Measurements from ENCODE around the gene CDYL2. TPM values are rescaled to one million over a fixed set of nuclear protein-coding genes. Genes with fewer than 3 reads are reported as not detected.

The CDYL2 gene
- total RNA-seq, 3 donors from 2014 or later, result 6.4 to 12.1 (median 10.7) TPM

DNA sequence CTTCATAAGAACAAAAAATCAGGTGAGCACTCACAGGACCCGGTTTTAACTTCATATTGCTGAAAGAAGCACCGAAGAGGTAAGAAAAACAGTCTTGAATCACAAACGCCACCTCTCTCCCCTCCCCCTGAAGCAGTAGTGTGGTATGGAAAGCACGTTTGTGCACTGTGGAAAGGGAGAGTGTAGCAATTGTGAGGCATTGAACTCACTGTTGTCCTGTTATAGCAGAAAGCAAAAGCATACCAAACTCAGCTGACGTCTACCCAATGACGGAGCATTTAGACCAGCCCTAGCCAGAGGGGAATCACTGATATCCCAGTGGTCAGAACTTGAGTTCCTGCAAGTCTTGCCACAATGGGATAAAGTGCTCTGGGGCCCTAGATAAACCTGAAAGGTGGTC lies 164.8 kb downstream of the CDYL2 start:
- Histone ChIP-seq H3K9me3 (peaks cover 7 to 15% of the 10 kb centered on the region in 2 donors), H3K4me3 (no peak overlapping the region), H3K27me3 (no peaks in the 10 kb centered on the region), H3K27ac (no peak overlapping the region), H3K36me3 (no peaks in the 10 kb centered on the region), H3K4me1 (no peaks in the 10 kb centered on the region)
- DNase-seq (ENCODE audit: low spot score in 2 of 2), result no peak
- TF ChIP-seq POLR2A (IDR thresholded peaks at IDR 0.05), result no peak
- TF ChIP-seq POLR2AphosphoS5 (IDR thresholded peaks at IDR 0.05), result no peak
- TF ChIP-seq, protein P1, sequence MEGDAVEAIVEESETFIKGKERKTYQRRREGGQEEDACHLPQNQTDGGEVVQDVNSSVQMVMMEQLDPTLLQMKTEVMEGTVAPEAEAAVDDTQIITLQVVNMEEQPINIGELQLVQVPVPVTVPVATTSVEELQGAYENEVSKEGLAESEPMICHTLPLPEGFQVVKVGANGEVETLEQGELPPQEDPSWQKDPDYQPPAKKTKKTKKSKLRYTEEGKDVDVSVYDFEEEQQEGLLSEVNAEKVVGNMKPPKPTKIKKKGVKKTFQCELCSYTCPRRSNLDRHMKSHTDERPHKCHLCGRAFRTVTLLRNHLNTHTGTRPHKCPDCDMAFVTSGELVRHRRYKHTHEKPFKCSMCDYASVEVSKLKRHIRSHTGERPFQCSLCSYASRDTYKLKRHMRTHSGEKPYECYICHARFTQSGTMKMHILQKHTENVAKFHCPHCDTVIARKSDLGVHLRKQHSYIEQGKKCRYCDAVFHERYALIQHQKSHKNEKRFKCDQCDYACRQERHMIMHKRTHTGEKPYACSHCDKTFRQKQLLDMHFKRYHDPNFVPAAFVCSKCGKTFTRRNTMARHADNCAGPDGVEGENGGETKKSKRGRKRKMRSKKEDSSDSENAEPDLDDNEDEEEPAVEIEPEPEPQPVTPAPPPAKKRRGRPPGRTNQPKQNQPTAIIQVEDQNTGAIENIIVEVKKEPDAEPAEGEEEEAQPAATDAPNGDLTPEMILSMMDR (IDR thresholded peaks at IDR 0.05), result no peak
- intact Hi-C loops (cut with DNase I; ENCODE audit: low total_unique reads), result loop anchor here (10.0 kb wide), 1 partner anchor 705 kb away; no protein-coding TSS in a partner anchor

DNA sequence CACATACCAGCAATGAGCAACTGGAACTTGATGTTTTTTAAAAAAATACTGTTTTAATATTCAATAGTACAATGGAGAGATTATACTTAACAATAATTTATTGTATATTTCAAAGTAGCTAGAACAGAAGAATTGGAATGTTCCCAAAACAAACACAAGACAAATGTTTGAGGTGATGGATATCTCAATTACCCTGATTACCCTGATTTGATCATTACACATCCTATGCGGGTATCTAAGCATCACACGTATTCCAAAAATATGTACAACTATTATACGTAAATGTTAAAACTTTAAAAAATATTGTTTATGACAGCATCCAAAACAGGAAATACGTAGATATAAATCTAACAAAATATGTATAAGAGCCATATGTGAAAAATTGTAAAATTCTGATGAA lies 166.8 kb downstream of the CDYL2 start:
- intact Hi-C loops (cut with DNase I; ENCODE audit: low total_unique reads), result no loop called here
- Histone ChIP-seq H3K4me1 (no peaks in the 10 kb centered on the region), H3K4me3 (no peak overlapping the region), H3K27me3 (no peaks in the 10 kb centered on the region), H3K9me3 (peaks cover 2 to 11% of the 10 kb centered on the region in 2 donors), H3K36me3 (no peaks in the 10 kb centered on the region), H3K27ac (no peak overlapping the region)
- no peak for TF ChIP-seq POLR2AphosphoS5 (IDR thresholded peaks at IDR 0.05)
- no peak for TF ChIP-seq POLR2A (IDR thresholded peaks at IDR 0.05)
- TF ChIP-seq, protein P1 (IDR thresholded peaks at IDR 0.05), result no peak
- no peak for DNase-seq (ENCODE audit: low spot score in 2 of 2)

DNA sequence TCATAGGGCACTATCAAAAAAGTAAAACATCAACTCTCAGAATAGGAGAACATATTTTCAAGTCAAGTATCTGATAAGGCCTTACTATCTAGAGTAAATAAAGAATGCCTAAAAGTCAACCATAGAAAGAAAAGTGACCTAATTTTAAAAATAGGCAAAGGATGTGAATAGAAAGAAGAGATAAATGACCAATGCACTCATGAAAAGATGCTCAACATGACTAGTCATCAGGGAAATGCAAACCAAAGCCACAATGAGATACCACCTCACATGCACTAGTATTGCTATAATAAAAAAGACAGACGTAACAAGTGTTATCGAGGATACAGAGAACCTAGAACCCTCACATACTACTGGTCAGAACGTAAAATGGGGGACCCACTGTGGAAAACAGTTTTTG lies 172.8 kb downstream of the CDYL2 start:
- H3K4me3 ChIP-seq, result no peak overlapping the region
- H3K4me1 ChIP-seq, result no peaks in the 10 kb centered on the region

DNA sequence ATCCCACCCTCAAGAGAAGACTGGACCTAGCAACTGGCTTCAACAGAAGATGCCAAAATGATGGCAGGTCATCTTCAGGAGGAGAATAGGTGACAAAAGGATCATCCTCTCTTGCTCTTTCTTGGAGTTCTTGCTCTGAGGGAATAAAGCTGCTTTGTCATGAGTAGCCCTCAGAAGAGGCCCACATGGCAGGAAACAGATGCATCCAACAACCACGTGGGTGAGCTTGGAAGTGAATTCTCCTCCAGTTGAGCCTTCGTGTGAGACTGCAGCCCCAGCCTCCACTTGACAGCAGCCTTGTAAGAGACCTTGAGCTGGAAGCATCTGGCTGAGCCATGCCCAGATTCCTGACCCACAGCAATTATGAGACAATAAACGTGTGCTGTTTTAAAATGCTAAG lies 176.1 kb downstream of the CDYL2 start:
- H3K9me3 ChIP-seq, result peaks cover 0 to 22% of the 10 kb centered on the region in 2 donors
- no peaks in the 10 kb centered on the region for H3K4me1 ChIP-seq
- H3K27ac ChIP-seq, result no peak overlapping the region
- no peak for DNase-seq (ENCODE audit: low spot score in 2 of 2)
- no peaks in the 10 kb centered on the region for H3K27me3 ChIP-seq
- H3K36me3 ChIP-seq, result no peaks in the 10 kb centered on the region
- no peak for TF ChIP-seq POLR2A (IDR thresholded peaks at IDR 0.05)
- no peak for TF ChIP-seq POLR2AphosphoS5 (IDR thresholded peaks at IDR 0.05)
- TF ChIP-seq, protein P1 (IDR thresholded peaks at IDR 0.05), result no peak
- H3K4me3 ChIP-seq, result no peak overlapping the region
- intact Hi-C loops (cut with DNase I; ENCODE audit: low total_unique reads), result no loop called here

More for the DNA sequence above, 172.8 kb downstream of the CDYL2 start:
- H3K36me3 ChIP-seq, result no peaks in the 10 kb centered on the region
- TF ChIP-seq POLR2AphosphoS5 (IDR thresholded peaks at IDR 0.05), result no peak
- TF ChIP-seq, protein P1 (IDR thresholded peaks at IDR 0.05), result no peak
- TF ChIP-seq POLR2A (IDR thresholded peaks at IDR 0.05), result no peak
- intact Hi-C loops (cut with DNase I; ENCODE audit: low total_unique reads), result no loop called here
- H3K27ac ChIP-seq, result no peak overlapping the region
- no peak for DNase-seq (ENCODE audit: low spot score in 2 of 2)
- peaks cover 0 to 19% of the 10 kb centered on the region in 2 donors for H3K9me3 ChIP-seq
- H3K27me3 ChIP-seq, result no peaks in the 10 kb centered on the region

DNA sequence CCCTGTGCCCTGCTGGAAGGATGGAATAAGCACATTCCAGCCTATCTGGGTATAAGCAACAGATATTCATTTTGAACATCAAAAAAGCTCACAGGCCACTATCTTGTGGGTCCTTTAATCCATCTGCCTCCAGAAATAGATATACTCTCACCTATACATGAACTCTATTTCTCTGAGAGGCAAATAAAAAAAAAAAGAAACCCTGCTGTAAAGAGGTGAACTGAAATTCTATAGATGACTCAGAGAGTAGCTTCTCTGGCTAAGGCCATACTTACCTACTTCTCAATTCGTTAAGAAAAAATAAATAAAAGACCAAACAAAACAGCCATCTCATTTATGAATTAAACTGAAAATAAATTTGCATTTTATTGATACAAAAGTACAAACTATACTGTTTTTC lies 177.3 kb downstream of the CDYL2 start:
- Histone ChIP-seq H3K27ac (no peak overlapping the region), H3K9me3 (peaks cover 0 to 22% of the 10 kb centered on the region in 2 donors), H3K27me3 (no peaks in the 10 kb centered on the region), H3K4me3 (no peak overlapping the region), H3K36me3 (no peaks in the 10 kb centered on the region), H3K4me1 (no peaks in the 10 kb centered on the region)
- TF ChIP-seq, protein P1 (IDR thresholded peaks at IDR 0.05), result no peak
- TF ChIP-seq POLR2A (IDR thresholded peaks at IDR 0.05) (no peak), POLR2AphosphoS5 (IDR thresholded peaks at IDR 0.05) (no peak)
- intact Hi-C loops (cut with DNase I; ENCODE audit: low total_unique reads), result no loop called here
- no peak for DNase-seq (ENCODE audit: low spot score in 2 of 2)
